Activated naive CD4-positive, alpha-beta T cell treated with anti-CD3 and anti-CD28 coated beads for 36 hours (primary cell): Measurements from ENCODE around the gene FKBP1A. TPM values are rescaled to one million over a fixed set of nuclear protein-coding genes. Genes with fewer than 3 reads are reported as not detected.

Experiments
- CTCF ChIA-PET: fragments of 350-600 bp; sonication (Branson Sonifier 250); formaldehyde crosslinking; loops from one replicate; lab custom pipeline; 2021; ENCODE audit warnings: antibody characterized with exemption; lab: Charles Lee
- DNase-seq: peaks from one replicate; pipeline ENCODE4 v3.0.0-alpha.2; 2020
- H3K27ac Mint-ChIP-seq: one replicate; pipeline ENCODE4 v1.8.0; 2021; ENCODE audit warnings: mild to moderate bottlenecking, mixed read lengths
- H3K27me3 Mint-ChIP-seq: one replicate; pipeline ENCODE4 v1.8.0; 2021; ENCODE audit warnings: low read depth, mixed read lengths
- H3K36me3 Mint-ChIP-seq: one replicate; pipeline ENCODE4 v1.8.0; 2021; ENCODE audit warnings: low read depth, mixed read lengths
- H3K4me1 Mint-ChIP-seq: one replicate; pipeline ENCODE4 v1.8.0; 2021; ENCODE audit warnings: low read depth, mixed read lengths
- H3K4me3 Mint-ChIP-seq: one replicate; pipeline ENCODE4 v1.8.0; 2021; ENCODE audit warnings: mild to moderate bottlenecking, moderate library complexity, mixed read lengths
- H3K9me3 Mint-ChIP-seq: one replicate; pipeline ENCODE4 v1.8.0; 2021; ENCODE audit warnings: mixed read lengths
- intact Hi-C: fragments of 100-400 bp; cut with micrococcal nuclease; formaldehyde crosslinking; loops from one replicate; pipeline ENCODE4 v1.15.1; 2023
- total RNA-seq, 2 experiments: library from RNA; stranded (reverse); gene quantifications; one replicate each; pipeline ENCODE4 v1.2.3, GENCODE V29; 2021

Gene FKBP1A
- total RNA-seq, 2 experiments from 2014 or later: 232 to 237 TPM

- no peaks in the 10 kb centered on the region for H3K27me3 Mint-ChIP-seq
- no peak overlapping the region for H3K27ac Mint-ChIP-seq
- H3K4me1 Mint-ChIP-seq: peaks cover 19% of the 10 kb centered on the region
- DNase-seq: no peak
- H3K9me3 Mint-ChIP-seq: peaks cover 2% of the 10 kb centered on the region
- CTCF ChIA-PET: no interaction called here
- intact Hi-C loops: no loop called here
- H3K36me3 Mint-ChIP-seq: peaks cover 1% of the 10 kb centered on the region
- H3K4me3 Mint-ChIP-seq: no peak overlapping the region
Measured at GRCh38 chr20:1429143-1429728, 36.4 kb upstream of the FKBP1A start.

- intact Hi-C loops: no loop called here
- no peaks in the 10 kb centered on the region for H3K27me3 Mint-ChIP-seq
- H3K4me1 Mint-ChIP-seq: peaks cover 20% of the 10 kb centered on the region
- no peaks in the 10 kb centered on the region for H3K9me3 Mint-ChIP-seq
- CTCF ChIA-PET: interaction anchor here (0.9 to 1.2 kb wide), 3 partner anchors 8 to 11 kb away, joined by 3 read pairs; no protein-coding TSS in a partner anchor
- H3K27ac Mint-ChIP-seq: no peak overlapping the region
- no peak overlapping the region for H3K4me3 Mint-ChIP-seq
- H3K36me3 Mint-ChIP-seq: no peaks in the 10 kb centered on the region
- no peak for DNase-seq
Measured at GRCh38 chr20:1427457-1428054, 34.7 kb upstream of the FKBP1A start.

GRCh38 chr20:1426231-1426849 lies 33.5 kb upstream of the FKBP1A start:
- Mint-ChIP-seq H3K4me1 (peaks cover 17% of the 10 kb centered on the region), H3K27ac (no peak overlapping the region), H3K36me3 (peaks cover 1% of the 10 kb centered on the region), H3K9me3 (no peaks in the 10 kb centered on the region), H3K4me3 (no peak overlapping the region), H3K27me3 (no peaks in the 10 kb centered on the region)
- DNase-seq: no peak
- intact Hi-C loops: no loop called here
- CTCF ChIA-PET: interaction anchor here (1.0 to 1.7 kb wide), 3 partner anchors 10 to 78 kb away, joined by 3 to 9 read pairs (median 3); no protein-coding TSS in a partner anchor

- DNase-seq: no peak
- CTCF ChIA-PET: interaction anchor here (0.8 kb wide), 1 partner anchor 112 kb away, joined by 4 read pairs; no protein-coding TSS in a partner anchor
- intact Hi-C loops: no loop called here
Measured at GRCh38 chr20:1424336-1424735, 31.5 kb upstream of the FKBP1A start.

GRCh38 chr20:1423625-1424106 lies 30.8 kb upstream of the FKBP1A start:
- Mint-ChIP-seq H3K4me3 (no peak overlapping the region), H3K4me1 (peaks cover 17% of the 10 kb centered on the region), H3K9me3 (peaks cover 17% of the 10 kb centered on the region), H3K27ac (no peak overlapping the region), H3K27me3 (no peaks in the 10 kb centered on the region), H3K36me3 (peaks cover 3% of the 10 kb centered on the region)
- intact Hi-C loops: no loop called here
- DNase-seq: peak; percentile 33
- CTCF ChIA-PET: interaction anchor here (0.8 to 1.3 kb wide), 2 partner anchors 12 to 111 kb away, joined by 4 to 5 read pairs; no protein-coding TSS in a partner anchor

More at GRCh38 chr20:1424336-1424735, 31.5 kb upstream of the FKBP1A start:
- H3K27me3 Mint-ChIP-seq: no peaks in the 10 kb centered on the region
- H3K27ac Mint-ChIP-seq: no peak overlapping the region
- peaks cover 17% of the 10 kb centered on the region for H3K4me1 Mint-ChIP-seq
- H3K4me3 Mint-ChIP-seq: no peak overlapping the region
- peaks cover 1% of the 10 kb centered on the region for H3K36me3 Mint-ChIP-seq
- peaks cover 13% of the 10 kb centered on the region for H3K9me3 Mint-ChIP-seq

GRCh38 chr20:1423206-1423605 lies 30.4 kb upstream of the FKBP1A start:
- Mint-ChIP-seq H3K4me1 (peaks cover 17% of the 10 kb centered on the region), H3K9me3 (peaks cover 17% of the 10 kb centered on the region), H3K4me3 (no peak overlapping the region), H3K36me3 (peaks cover 3% of the 10 kb centered on the region), H3K27ac (no peak overlapping the region), H3K27me3 (no peaks in the 10 kb centered on the region)
- no peak for DNase-seq
- CTCF ChIA-PET: interaction anchor here (0.8 to 1.3 kb wide), 2 partner anchors 13 to 110 kb away, joined by 4 to 5 read pairs; no protein-coding TSS in a partner anchor
- intact Hi-C loops: no loop called here

GRCh38 chr20:1422753-1423152 lies 29.9 kb upstream of the FKBP1A start:
- Mint-ChIP-seq H3K36me3 (peaks cover 3% of the 10 kb centered on the region), H3K4me3 (no peak overlapping the region), H3K4me1 (peaks cover 17% of the 10 kb centered on the region), H3K27ac (no peak overlapping the region), H3K9me3 (peaks cover 17% of the 10 kb centered on the region), H3K27me3 (no peaks in the 10 kb centered on the region)
- intact Hi-C loops: no loop called here
- CTCF ChIA-PET: interaction anchor here (1.0 to 1.3 kb wide), 2 partner anchors 13 to 46 kb away, joined by 3 to 5 read pairs; no protein-coding TSS in a partner anchor
- no peak for DNase-seq

GRCh38 chr20:1420066-1420465 lies 27.2 kb upstream of the FKBP1A start:
- no peaks in the 10 kb centered on the region for H3K27me3 Mint-ChIP-seq
- intact Hi-C loops: no loop called here
- CTCF ChIA-PET: interaction anchor here (2.2 kb wide), 1 partner anchor 17 kb away, joined by 6 read pairs; no protein-coding TSS in a partner anchor
- H3K4me1 Mint-ChIP-seq: peaks cover 6% of the 10 kb centered on the region
- DNase-seq: no peak
- H3K36me3 Mint-ChIP-seq: peaks cover 3% of the 10 kb centered on the region
- H3K27ac Mint-ChIP-seq: no peak overlapping the region
- peaks cover 17% of the 10 kb centered on the region for H3K9me3 Mint-ChIP-seq
- H3K4me3 Mint-ChIP-seq: no peak overlapping the region

- Mint-ChIP-seq H3K9me3 (peaks cover 17% of the 10 kb centered on the region), H3K27ac (no peak overlapping the region), H3K27me3 (no peaks in the 10 kb centered on the region), H3K36me3 (peaks cover 3% of the 10 kb centered on the region), H3K4me1 (peaks cover 6% of the 10 kb centered on the region), H3K4me3 (no peak overlapping the region)
- CTCF ChIA-PET: interaction anchor here (1.3 kb wide), 1 partner anchor 36 kb away, joined by 3 read pairs; no protein-coding TSS in a partner anchor
- intact Hi-C loops: no loop called here
- DNase-seq: no peak
Measured at GRCh38 chr20:1418350-1418749, 25.5 kb upstream of the FKBP1A start.

GRCh38 chr20:1417790-1418189 lies 24.9 kb upstream of the FKBP1A start:
- H3K27me3 Mint-ChIP-seq: no peaks in the 10 kb centered on the region
- intact Hi-C loops: no loop called here
- CTCF ChIA-PET: no interaction called here
- H3K36me3 Mint-ChIP-seq: peaks cover 3% of the 10 kb centered on the region
- peaks cover 2% of the 10 kb centered on the region for H3K4me1 Mint-ChIP-seq
- H3K27ac Mint-ChIP-seq: no peak overlapping the region
- H3K4me3 Mint-ChIP-seq: no peak overlapping the region
- no peak for DNase-seq
- peaks cover 17% of the 10 kb centered on the region for H3K9me3 Mint-ChIP-seq

GRCh38 chr20:1417273-1417672 lies 24.4 kb upstream of the FKBP1A start:
- Mint-ChIP-seq H3K9me3 (peaks cover 17% of the 10 kb centered on the region), H3K36me3 (peaks cover 3% of the 10 kb centered on the region), H3K4me1 (no peaks in the 10 kb centered on the region), H3K27ac (no peak overlapping the region), H3K27me3 (no peaks in the 10 kb centered on the region), H3K4me3 (no peak overlapping the region)
- intact Hi-C loops: no loop called here
- CTCF ChIA-PET: no interaction called here
- no peak for DNase-seq

GRCh38 chr20:1415667-1416468 lies 23.0 kb upstream of the FKBP1A start:
- no peak for DNase-seq
- CTCF ChIA-PET: no interaction called here
- H3K4me3 Mint-ChIP-seq: no peak overlapping the region
- peaks cover 15% of the 10 kb centered on the region for H3K9me3 Mint-ChIP-seq
- peaks cover 2% of the 10 kb centered on the region for H3K36me3 Mint-ChIP-seq
- intact Hi-C loops: no loop called here
- no peak overlapping the region for H3K27ac Mint-ChIP-seq
- H3K4me1 Mint-ChIP-seq: no peaks in the 10 kb centered on the region
- H3K27me3 Mint-ChIP-seq: no peaks in the 10 kb centered on the region
